Peyer's patch (tissue), 4 donors: Measurements from ENCODE around the gene EMID1. TPM values are rescaled to one million over a fixed set of nuclear protein-coding genes. Genes with fewer than 3 reads are reported as not detected.

Source experiments
- DNase-seq, 3 donors: peaks; one replicate each; pipeline ENCODE4 v3.0.0-alpha.2; 2017 to 2019
- H3K27ac ChIP-seq, 4 donors: fragments of 200-600 bp; sonication (generic); one replicate each; pipeline ENCODE4 v1.5.1; 2016 to 2019
- H3K27me3 ChIP-seq, 2 donors: fragments of 200-600 bp; sonication (generic); one replicate each; pipeline ENCODE4 v1.5.1; 2019
- H3K36me3 ChIP-seq, 3 donors: fragments of 200-600 bp; sonication (generic); one replicate each; pipeline ENCODE4 v1.5.1; 2016 to 2019
- H3K4me1 ChIP-seq, 4 donors: fragments of 200-600 bp; sonication (generic); one replicate each; pipeline ENCODE4 v1.5.1; 2016 to 2019
- H3K4me3 ChIP-seq, 4 donors: fragments of 200-600 bp; sonication (generic); 1 replicate in 3 of 4; 2 replicates in 1 of 4; pipeline ENCODE4 v1.5.1; 2016 to 2019; ENCODE audit warnings: mild to moderate bottlenecking in 1 of 4
- H3K9me3 ChIP-seq, 4 donors: fragments of 200-600 bp; sonication (generic); one replicate each; pipeline ENCODE4 v1.5.1; 2016 to 2019; ENCODE audit warnings: mild to moderate bottlenecking in 1 of 4
- POLR2A ChIP-seq, 2 donors: fragments of 450-650 bp; IDR thresholded peaks; one replicate each; pipeline ENCODE4 v1.5.1; 2017; ENCODE audit warnings: antibody characterized with exemption in 2 of 2, mild to moderate bottlenecking in 2 of 2, moderate library complexity in 2 of 2
- total RNA-seq, 4 donors: library from RNA; depleted of rRNA; stranded (reverse); fragments of >200 nt; gene quantifications; one replicate each; pipeline ENCODE4 v1.1.0, GENCODE V29; 2016
- TF ChIP-seq, protein P1 (sequence below), 6 experiments: fragments of 450-650 bp in 4 of 6; fragments of 200-600 bp in 2 of 6; sonication (generic) in 1 of 6; IDR thresholded peaks; one replicate each; pipeline ENCODE4 v1.5.1; 2017 to 2019; ENCODE audit warnings: antibody characterized with exemption in 6 of 6, mild to moderate bottlenecking in 3 of 6, moderate library complexity in 1 of 6

Gene EMID1
- total RNA-seq, 4 donors from 2014 or later: 1.9 to 7.1 (median 4.2) TPM

DNA sequence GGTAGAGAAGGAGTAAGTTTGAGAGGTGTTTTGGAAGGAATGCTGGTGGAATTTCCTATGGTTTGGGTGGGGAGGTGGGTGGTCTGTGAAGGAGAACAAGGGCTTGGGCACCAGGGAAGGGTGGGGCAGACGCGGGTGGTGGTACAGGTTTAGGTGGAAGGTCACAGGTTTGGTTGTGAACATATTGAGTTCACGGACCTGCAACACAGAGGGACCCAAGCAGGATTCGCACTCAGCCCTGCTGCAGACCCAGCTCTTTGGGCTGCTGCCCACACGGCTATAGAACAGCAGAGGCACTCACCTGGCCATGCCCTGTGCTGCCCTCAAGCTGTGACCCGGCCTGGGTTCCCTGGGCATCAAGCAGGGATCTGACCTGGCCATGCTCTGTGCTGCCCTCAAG is 33.5 kb upstream of the EMID1 start:
- no peaks in the 10 kb centered on the region for H3K36me3 ChIP-seq

DNA sequence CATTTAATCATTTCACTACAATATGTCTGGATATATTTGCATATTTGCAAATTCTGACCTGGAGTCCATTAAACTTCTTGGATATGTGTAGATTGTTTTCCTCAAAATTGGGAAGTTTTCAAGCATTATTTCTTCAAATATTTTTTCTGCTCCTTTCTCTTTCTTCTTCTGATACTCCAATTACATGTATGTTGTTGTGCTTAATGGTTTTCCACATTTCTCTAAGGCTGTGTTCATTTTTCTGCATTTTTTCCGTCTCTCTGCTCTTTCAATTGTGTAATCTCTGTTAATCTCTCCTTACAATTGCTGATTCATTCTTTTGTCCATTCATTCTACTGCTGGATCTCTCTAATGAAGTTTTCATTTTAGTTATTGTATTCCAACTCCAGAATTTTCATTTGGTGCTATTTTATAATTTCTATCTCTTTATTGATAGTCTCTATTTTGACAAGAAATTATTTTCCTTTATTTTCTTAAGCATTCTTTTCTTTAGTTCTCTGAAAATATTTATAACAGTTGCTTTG is 30.3 kb upstream of the EMID1 start:
- Histone ChIP-seq H3K27me3 (no peaks in the 10 kb centered on the region), H3K36me3 (no peaks in the 10 kb centered on the region), H3K9me3 (peaks cover 0 to 10% (median 2%) of the 10 kb centered on the region in 4 donors), H3K4me3 (no peak overlapping the region), H3K4me1 (no peaks in the 10 kb centered on the region), H3K27ac (no peak overlapping the region)
- TF ChIP-seq, protein P1, sequence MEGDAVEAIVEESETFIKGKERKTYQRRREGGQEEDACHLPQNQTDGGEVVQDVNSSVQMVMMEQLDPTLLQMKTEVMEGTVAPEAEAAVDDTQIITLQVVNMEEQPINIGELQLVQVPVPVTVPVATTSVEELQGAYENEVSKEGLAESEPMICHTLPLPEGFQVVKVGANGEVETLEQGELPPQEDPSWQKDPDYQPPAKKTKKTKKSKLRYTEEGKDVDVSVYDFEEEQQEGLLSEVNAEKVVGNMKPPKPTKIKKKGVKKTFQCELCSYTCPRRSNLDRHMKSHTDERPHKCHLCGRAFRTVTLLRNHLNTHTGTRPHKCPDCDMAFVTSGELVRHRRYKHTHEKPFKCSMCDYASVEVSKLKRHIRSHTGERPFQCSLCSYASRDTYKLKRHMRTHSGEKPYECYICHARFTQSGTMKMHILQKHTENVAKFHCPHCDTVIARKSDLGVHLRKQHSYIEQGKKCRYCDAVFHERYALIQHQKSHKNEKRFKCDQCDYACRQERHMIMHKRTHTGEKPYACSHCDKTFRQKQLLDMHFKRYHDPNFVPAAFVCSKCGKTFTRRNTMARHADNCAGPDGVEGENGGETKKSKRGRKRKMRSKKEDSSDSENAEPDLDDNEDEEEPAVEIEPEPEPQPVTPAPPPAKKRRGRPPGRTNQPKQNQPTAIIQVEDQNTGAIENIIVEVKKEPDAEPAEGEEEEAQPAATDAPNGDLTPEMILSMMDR (IDR thresholded peaks at IDR 0.05): no peak
- TF ChIP-seq POLR2A (IDR thresholded peaks at IDR 0.05): no peak
- DNase-seq: no peak

More for the DNA sequence above, 33.5 kb upstream of the EMID1 start:
- Histone ChIP-seq H3K4me1 (no peaks in the 10 kb centered on the region), H3K9me3 (peaks cover 0 to 10% (median 2%) of the 10 kb centered on the region in 4 donors), H3K27ac (no peak overlapping the region), H3K27me3 (no peaks in the 10 kb centered on the region), H3K4me3 (no peak overlapping the region)
- peak in 1 of 3 donors; percentile 18 for DNase-seq
- TF ChIP-seq POLR2A (IDR thresholded peaks at IDR 0.05): no peak
- TF ChIP-seq, protein P1 (IDR thresholded peaks at IDR 0.05): no peak

DNA sequence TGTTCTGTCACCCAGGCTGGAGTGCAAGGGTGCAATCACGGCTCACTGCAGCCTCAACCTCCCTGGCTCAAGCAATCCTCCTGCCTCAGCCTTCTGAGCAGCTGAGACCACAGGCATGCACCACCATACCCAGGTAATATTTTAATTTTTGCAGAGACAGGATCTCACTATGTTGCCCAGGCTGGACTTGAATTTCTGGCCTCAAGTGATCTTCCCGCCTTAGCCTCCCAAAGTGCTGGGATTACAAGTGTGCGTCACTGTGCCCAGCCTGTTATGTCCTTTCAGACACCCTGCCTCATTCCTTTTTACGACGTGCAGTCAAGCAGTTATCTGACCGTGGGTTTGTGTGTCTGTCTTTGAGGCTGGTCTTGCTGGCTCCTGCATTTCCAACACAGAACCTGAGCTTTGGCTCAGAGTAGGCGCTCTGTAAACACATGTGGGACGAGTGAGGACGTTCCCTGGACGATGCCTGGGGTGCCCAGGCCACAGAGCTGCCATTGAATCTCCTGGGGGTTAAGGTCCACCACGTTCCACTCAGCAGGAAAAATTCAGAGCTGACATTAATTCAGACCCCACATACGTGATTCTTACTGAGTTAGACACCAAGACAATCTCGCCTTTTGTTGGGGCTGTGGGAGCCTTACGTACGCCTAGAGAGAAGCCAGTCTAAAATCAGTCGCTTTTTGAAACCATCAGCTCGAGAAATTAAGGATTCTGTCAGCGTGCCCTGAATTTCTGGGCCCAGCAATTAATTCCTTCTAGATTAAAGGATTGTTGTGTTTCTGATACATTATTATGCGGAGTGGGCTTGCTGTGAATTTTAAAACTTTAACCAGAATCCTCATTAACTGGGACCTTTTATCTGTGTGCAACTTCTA is 21.5 kb upstream of the EMID1 start:
- no peaks in the 10 kb centered on the region for H3K4me1 ChIP-seq
- no peak for DNase-seq
- no peak overlapping the region for H3K4me3 ChIP-seq
- no peaks in the 10 kb centered on the region for H3K36me3 ChIP-seq
- TF ChIP-seq, protein P1 (IDR thresholded peaks at IDR 0.05): no peak
- TF ChIP-seq POLR2A (IDR thresholded peaks at IDR 0.05): no peak
- no peaks in the 10 kb centered on the region for H3K9me3 ChIP-seq
- H3K27me3 ChIP-seq: no peaks in the 10 kb centered on the region
- H3K27ac ChIP-seq: no peak overlapping the region

DNA sequence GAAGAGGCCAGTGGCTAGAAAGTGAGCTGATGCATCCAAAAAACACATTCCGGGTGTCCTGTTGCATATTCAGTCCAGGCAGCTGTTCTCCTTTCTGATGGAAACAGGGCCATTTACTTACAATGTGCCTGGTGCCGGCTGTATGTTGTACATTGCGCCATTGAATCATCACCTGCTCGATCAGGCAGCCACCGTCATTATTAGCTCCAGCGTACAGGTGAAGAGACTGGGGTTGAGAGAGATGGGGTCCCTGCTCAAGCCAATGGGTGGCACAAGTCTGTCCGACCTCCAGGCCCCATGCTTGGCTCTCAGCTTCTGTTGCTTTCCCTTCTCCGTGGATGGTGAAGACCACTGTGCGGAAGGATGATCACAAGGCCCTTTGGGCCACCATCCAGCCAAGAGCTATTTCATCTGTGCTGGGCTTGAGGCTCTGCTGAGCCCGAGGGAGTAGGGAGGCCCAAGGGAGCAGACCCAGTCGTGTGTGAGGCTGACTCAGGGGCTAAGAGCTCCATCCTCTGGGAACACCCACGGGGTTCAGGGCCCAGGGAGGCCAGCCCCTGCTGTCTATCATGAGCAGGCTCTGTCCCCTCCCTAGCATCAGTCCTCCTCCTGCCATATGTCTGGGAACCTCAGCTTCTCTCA is 20.7 kb upstream of the EMID1 start:
- TF ChIP-seq, protein P1 (IDR thresholded peaks at IDR 0.05): no peak
- no peaks in the 10 kb centered on the region for H3K4me1 ChIP-seq
- no peaks in the 10 kb centered on the region for H3K9me3 ChIP-seq
- no peak overlapping the region for H3K27ac ChIP-seq
- H3K4me3 ChIP-seq: no peak overlapping the region
- H3K27me3 ChIP-seq: no peaks in the 10 kb centered on the region
- H3K36me3 ChIP-seq: no peaks in the 10 kb centered on the region
- no peak for DNase-seq

DNA sequence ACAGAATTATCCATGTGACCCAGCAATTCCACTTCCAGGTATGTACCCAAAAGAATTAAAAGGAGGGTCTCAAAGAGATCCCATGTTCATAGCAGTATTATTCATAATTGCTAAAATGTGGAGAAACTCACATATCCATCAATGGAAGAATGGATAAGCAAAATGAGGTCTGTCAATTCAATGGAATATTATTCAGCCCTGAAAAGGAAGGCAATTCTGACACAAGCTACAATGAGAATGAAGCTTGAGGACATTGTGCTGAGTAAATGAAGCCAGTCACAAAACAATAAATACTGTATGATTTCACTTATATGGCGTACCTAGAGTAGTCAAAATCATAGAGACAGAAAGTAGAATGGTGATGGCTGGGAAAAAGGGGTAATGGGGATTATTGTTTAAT is 19.4 kb upstream of the EMID1 start:
- Histone ChIP-seq H3K36me3 (no peaks in the 10 kb centered on the region), H3K27ac (no peak overlapping the region), H3K27me3 (no peaks in the 10 kb centered on the region), H3K9me3 (no peaks in the 10 kb centered on the region), H3K4me3 (no peak overlapping the region), H3K4me1 (no peaks in the 10 kb centered on the region)
- DNase-seq: no peak
- TF ChIP-seq, protein P1 (IDR thresholded peaks at IDR 0.05): no peak
- TF ChIP-seq POLR2A (IDR thresholded peaks at IDR 0.05): no peak
